Neutrophil (primary cell): Measurements from ENCODE around the gene PTPRD.

Source experiments
- H3K27ac ChIP-seq: fragments of 200-600 bp; sonication (generic); 2 replicates; pipeline ENCODE4 v1.5.1; 2016; ENCODE audit warnings: mild to moderate bottlenecking, moderate library complexity
- H3K27me3 ChIP-seq: fragments of 200-600 bp; sonication (generic); 2 replicates; pipeline ENCODE4 v1.6.0; 2016; ENCODE audit warnings: mild to moderate bottlenecking
- H3K36me3 ChIP-seq: fragments of 200-600 bp; sonication (generic); 2 replicates; pipeline ENCODE4 v1.5.1; 2017
- H3K4me1 ChIP-seq, 2 experiments: fragments of 200-600 bp in 1 of 2; sonication (generic) in 1 of 2; 1 replicate in 1 of 2; 2 replicates in 1 of 2; pipeline versions ENCODE4 v1.5.1 to v1.6.1; 2013 to 2016; ENCODE audit warnings: low read depth in 1 of 2, low read length in 1 of 2, mild to moderate bottlenecking in 1 of 2, moderate library complexity in 1 of 2; ENCODE audit not compliant: control insufficient read depth in 1 of 2, insufficient read depth in 1 of 2
- H3K4me3 ChIP-seq, 2 experiments: fragments of 200-600 bp in 1 of 2; sonication (generic) in 1 of 2; 1 replicate in 1 of 2; 2 replicates in 1 of 2; pipeline ENCODE4 v1.5.1; 2013 to 2016; ENCODE audit warnings: low read depth in 1 of 2, low read length in 1 of 2, mild to moderate bottlenecking in 1 of 2, moderate library complexity in 1 of 2
- H3K9me3 ChIP-seq: fragments of 200-600 bp; sonication (generic); 2 replicates; pipeline ENCODE4 v1.5.1; 2016
- TF ChIP-seq, protein P1 (sequence below): fragments of 200-600 bp; sonication (generic); IDR thresholded peaks from 2 replicates; pipeline ENCODE4 v1.5.1; 2016; ENCODE audit warnings: antibody characterized with exemption

The PTPRD gene

GRCh38 chr9:8644571-8644970, 1968.2 kb downstream of the PTPRD start:
- no peak overlapping the region for H3K4me3 ChIP-seq
- no peaks in the 10 kb centered on the region for H3K27me3 ChIP-seq
- H3K9me3 ChIP-seq: no peaks in the 10 kb centered on the region
- TF ChIP-seq, protein P1, sequence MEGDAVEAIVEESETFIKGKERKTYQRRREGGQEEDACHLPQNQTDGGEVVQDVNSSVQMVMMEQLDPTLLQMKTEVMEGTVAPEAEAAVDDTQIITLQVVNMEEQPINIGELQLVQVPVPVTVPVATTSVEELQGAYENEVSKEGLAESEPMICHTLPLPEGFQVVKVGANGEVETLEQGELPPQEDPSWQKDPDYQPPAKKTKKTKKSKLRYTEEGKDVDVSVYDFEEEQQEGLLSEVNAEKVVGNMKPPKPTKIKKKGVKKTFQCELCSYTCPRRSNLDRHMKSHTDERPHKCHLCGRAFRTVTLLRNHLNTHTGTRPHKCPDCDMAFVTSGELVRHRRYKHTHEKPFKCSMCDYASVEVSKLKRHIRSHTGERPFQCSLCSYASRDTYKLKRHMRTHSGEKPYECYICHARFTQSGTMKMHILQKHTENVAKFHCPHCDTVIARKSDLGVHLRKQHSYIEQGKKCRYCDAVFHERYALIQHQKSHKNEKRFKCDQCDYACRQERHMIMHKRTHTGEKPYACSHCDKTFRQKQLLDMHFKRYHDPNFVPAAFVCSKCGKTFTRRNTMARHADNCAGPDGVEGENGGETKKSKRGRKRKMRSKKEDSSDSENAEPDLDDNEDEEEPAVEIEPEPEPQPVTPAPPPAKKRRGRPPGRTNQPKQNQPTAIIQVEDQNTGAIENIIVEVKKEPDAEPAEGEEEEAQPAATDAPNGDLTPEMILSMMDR: no peak
- no peak overlapping the region for H3K27ac ChIP-seq
- H3K36me3 ChIP-seq: no peaks in the 10 kb centered on the region
- H3K4me1 ChIP-seq: no peaks in the 10 kb centered on the region

GRCh38 chr9:8643896-8644295, 1968.9 kb downstream of the PTPRD start:
- no peaks in the 10 kb centered on the region for H3K4me1 ChIP-seq
- no peak overlapping the region for H3K27ac ChIP-seq
- no peaks in the 10 kb centered on the region for H3K9me3 ChIP-seq
- no peak overlapping the region for H3K4me3 ChIP-seq
- H3K27me3 ChIP-seq: no peaks in the 10 kb centered on the region
- TF ChIP-seq, protein P1: no peak
- no peaks in the 10 kb centered on the region for H3K36me3 ChIP-seq

GRCh38 chr9:8643464-8643863, 1969.3 kb downstream of the PTPRD start:
- Histone ChIP-seq H3K4me1 (no peaks in the 10 kb centered on the region), H3K27ac (no peak overlapping the region), H3K9me3 (no peaks in the 10 kb centered on the region), H3K36me3 (no peaks in the 10 kb centered on the region), H3K4me3 (no peak overlapping the region), H3K27me3 (no peaks in the 10 kb centered on the region)
- TF ChIP-seq, protein P1: no peak

DNA sequence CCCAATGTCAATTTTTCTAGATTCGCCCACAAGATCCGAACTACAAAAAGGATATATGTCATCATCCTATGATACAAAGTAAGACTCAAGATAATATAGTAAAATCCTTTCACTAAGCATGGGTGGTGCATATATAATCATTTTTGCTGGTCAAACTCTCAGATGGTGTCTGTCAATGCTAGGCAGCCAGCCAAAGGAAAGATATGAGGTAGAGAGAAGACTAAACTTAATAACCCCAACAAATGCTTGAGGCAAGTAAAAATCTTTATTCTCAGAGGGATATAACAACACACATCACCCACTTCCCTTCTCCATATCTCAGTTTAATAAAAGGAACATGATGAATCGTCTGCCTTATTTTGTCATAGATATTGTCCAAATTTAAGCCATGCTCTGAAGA, 1972.0 kb downstream of the PTPRD start:
- TF ChIP-seq, protein P1: no peak
- H3K36me3 ChIP-seq: no peaks in the 10 kb centered on the region

GRCh38 chr9:8637626-8638025, 1975.2 kb downstream of the PTPRD start:
- TF ChIP-seq, protein P1: no peak
- Histone ChIP-seq H3K27ac (no peak overlapping the region), H3K9me3 (no peaks in the 10 kb centered on the region), H3K4me1 (no peaks in the 10 kb centered on the region), H3K4me3 (no peak overlapping the region), H3K27me3 (no peaks in the 10 kb centered on the region), H3K36me3 (no peaks in the 10 kb centered on the region)

More for the DNA sequence above, 1972.0 kb downstream of the PTPRD start:
- no peak overlapping the region for H3K27ac ChIP-seq
- no peaks in the 10 kb centered on the region for H3K4me1 ChIP-seq
- H3K4me3 ChIP-seq: no peak overlapping the region
- H3K27me3 ChIP-seq: no peaks in the 10 kb centered on the region
- H3K9me3 ChIP-seq: no peaks in the 10 kb centered on the region

DNA sequence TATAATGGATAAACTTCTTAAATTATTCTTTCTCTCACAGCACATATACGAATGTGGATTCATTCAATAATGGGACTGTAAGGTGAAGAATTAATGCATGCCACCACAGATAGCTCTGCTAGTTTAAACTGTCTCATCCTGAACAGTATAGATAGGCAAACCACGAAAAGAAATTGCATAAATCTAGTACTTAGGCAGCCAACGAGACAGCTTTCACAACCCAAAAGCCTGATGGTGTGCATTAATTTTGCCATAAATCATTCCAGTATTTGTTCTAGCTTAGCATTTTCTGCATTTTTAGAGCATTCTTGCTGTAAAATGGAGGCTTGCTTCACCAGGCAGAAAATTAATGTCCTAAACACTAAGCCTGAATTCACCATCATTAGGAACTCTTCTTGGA, 1979.0 kb downstream of the PTPRD start:
- TF ChIP-seq, protein P1: no peak
- H3K27me3 ChIP-seq: no peaks in the 10 kb centered on the region
- H3K9me3 ChIP-seq: no peaks in the 10 kb centered on the region

More for the DNA sequence above, 1979.0 kb downstream of the PTPRD start:
- H3K36me3 ChIP-seq: no peaks in the 10 kb centered on the region
- H3K4me1 ChIP-seq: no peaks in the 10 kb centered on the region
- no peak overlapping the region for H3K4me3 ChIP-seq
- no peak overlapping the region for H3K27ac ChIP-seq
